Left lung (tissue), 10 donors: ENCODE measurements around the gene MYL5. TPM values are rescaled to one million over a fixed set of nuclear protein-coding genes. Genes with fewer than 3 reads are reported as not detected.

Experiments used
- ATAC-seq: fragments of 200-7000 bp; cut with Tn5 transposase; one replicate; pipeline ENCODE4 v1.9.1; 2020; ENCODE audit warnings: moderate library complexity
- DNase-seq, 4 donors: peaks; one replicate each; pipeline ENCODE4 v3.0.0-alpha.2; 2013 to 2020
- H3K27ac ChIP-seq, 2 donors: fragments of 200-600 bp; sonication (generic) in 1 of 2; one replicate each; pipeline versions ENCODE4 v1.5.0 to v1.8.0; 2020 to 2021
- H3K27me3 ChIP-seq, 2 donors: fragments of 200-600 bp; sonication (generic) in 1 of 2; one replicate each; pipeline versions ENCODE4 v1.5.0 to v1.8.0; 2020 to 2021
- H3K36me3 ChIP-seq, 2 donors: fragments of 200-600 bp; sonication (generic) in 1 of 2; one replicate each; pipeline versions ENCODE4 v1.5.0 to v1.8.0; 2020 to 2021
- H3K4me1 ChIP-seq, 2 donors: fragments of 200-600 bp; one replicate each; pipeline ENCODE4 v1.8.0; 2021
- H3K4me3 ChIP-seq, 2 donors: fragments of 200-600 bp; sonication (generic) in 1 of 2; one replicate each; pipeline versions ENCODE4 v1.5.0 to v1.8.0; 2020 to 2021; ENCODE audit warnings: mild to moderate bottlenecking in 1 of 2
- H3K9me3 ChIP-seq, 2 donors: fragments of 200-600 bp; sonication (generic) in 1 of 2; one replicate each; pipeline versions ENCODE4 v1.5.0 to v1.8.0; 2020 to 2021
- intact Hi-C, 2 donors: fragments of 100-400 bp; cut with DNase I; formaldehyde crosslinking; loops; one replicate each; pipeline versions ENCODE4 v1.11.2 to v1.14.2; 2022
- polyA plus RNA-seq, 6 donors: library from polyadenylated mRNA; unstranded; fragments of 120-200 nt; gene quantifications; one replicate each; pipeline ENCODE4 v1.2.1, GENCODE V29; 2013; ENCODE audit not compliant: insufficient read length in 6 of 6
- total RNA-seq, 2 donors: library from RNA; stranded (reverse); fragmentation: NEBNext Ultra II Directional; extraction: Animal tissue kit (Norgen Biotek cat#: 25700); gene quantifications; one replicate each; pipeline ENCODE4 v1.2.1, GENCODE V29; 2021
- TF ChIP-seq, protein P1 (sequence below), 2 donors: fragments of 200-600 bp; sonication (generic) in 1 of 2; IDR thresholded peaks; one replicate each; pipeline versions ENCODE4 v1.5.0 to v1.8.0; 2021; ENCODE audit warnings: antibody characterized with exemption in 2 of 2
- donor health status: DM: no; HTN: yes; CAD: no.
- donor health status: DM: no; HTN: no; CAD: no.

MYL5 gene
- total and polyA plus RNA-seq, 8 donors: 7.8 to 23.2 (median 17.5) TPM

DNA sequence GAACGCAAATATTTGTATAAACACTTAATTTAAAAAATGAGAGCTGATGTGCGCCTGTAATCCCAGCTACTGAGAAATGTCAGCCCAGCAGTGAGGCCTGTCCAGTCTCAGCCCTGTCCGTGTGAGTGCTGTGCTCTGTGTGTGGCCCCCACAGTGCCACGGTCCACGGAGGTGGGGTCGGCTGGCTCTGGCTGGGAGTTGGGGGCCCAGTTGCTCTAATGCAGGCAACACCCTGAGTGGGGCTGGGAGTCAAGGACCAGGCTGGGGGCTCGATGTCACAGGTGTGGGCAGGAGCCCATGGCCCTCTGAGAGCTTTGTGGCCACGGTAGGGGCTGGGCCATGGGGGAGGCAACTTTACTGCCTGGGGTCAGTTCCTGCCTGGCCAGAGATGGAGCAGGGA, 44.1 kb downstream of the MYL5 start:
- ATAC-seq (no peak), DNase-seq (no peak)
- H3K36me3 ChIP-seq: peaks cover 0 to 14% of the 10 kb centered on the region in 2 donors
- no peak overlapping the region for H3K4me3 ChIP-seq
- no peaks in the 10 kb centered on the region for H3K27me3 ChIP-seq
- H3K27ac ChIP-seq: no peak overlapping the region
- TF ChIP-seq, protein P1, sequence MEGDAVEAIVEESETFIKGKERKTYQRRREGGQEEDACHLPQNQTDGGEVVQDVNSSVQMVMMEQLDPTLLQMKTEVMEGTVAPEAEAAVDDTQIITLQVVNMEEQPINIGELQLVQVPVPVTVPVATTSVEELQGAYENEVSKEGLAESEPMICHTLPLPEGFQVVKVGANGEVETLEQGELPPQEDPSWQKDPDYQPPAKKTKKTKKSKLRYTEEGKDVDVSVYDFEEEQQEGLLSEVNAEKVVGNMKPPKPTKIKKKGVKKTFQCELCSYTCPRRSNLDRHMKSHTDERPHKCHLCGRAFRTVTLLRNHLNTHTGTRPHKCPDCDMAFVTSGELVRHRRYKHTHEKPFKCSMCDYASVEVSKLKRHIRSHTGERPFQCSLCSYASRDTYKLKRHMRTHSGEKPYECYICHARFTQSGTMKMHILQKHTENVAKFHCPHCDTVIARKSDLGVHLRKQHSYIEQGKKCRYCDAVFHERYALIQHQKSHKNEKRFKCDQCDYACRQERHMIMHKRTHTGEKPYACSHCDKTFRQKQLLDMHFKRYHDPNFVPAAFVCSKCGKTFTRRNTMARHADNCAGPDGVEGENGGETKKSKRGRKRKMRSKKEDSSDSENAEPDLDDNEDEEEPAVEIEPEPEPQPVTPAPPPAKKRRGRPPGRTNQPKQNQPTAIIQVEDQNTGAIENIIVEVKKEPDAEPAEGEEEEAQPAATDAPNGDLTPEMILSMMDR (IDR thresholded peaks at IDR 0.05): no peak
- intact Hi-C loops: no loop called here
- H3K9me3 ChIP-seq: no peaks in the 10 kb centered on the region
- peaks cover 8 to 9% of the 10 kb centered on the region in 2 donors for H3K4me1 ChIP-seq

DNA sequence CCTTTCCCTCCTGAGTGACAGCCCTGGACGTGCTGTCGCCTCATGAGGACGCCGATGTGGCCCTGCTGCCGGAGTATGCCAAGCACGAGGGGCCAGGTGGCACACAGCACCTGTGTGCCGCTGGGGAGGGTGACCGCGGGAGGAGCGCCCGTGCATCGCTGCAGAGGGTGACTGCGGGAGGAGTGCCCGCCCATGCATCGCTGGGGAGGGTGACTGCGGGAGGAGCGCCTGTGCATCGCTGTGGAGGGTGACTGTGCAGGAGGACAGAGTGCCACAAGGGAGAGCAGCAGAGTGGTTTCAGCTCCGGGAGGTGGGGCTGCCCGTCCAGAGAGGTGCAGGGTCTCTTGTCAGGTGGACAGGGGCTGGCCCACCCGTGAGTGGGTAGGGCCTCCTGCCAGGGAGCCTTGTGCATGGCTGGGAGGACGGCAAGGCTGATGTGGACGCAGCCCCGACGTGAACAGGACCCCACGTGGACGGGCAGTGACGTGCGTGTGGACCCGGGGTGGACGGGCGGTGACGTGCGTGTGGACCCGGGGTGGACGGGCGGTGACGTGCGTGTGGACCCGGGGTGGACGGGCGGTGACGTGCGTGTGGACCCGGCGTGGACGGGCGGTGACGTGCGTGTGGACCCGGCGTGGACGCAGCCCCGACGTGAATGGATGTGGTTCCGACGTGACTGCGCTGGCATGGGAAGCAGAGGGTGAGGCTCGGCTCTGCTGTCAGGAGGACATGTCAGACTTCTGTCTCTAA, 45.9 kb downstream of the MYL5 start:
- Histone ChIP-seq H3K9me3 (no peaks in the 10 kb centered on the region), H3K36me3 (peaks cover 0 to 15% of the 10 kb centered on the region in 2 donors), H3K27me3 (no peaks in the 10 kb centered on the region), H3K4me3 (no peak overlapping the region), H3K27ac (peak overlapping the region in 1 of 2 donors; percentile 46), H3K4me1 (peaks cover 8 to 13% of the 10 kb centered on the region in 2 donors)
- TF ChIP-seq, protein P1 (IDR thresholded peaks at IDR 0.05): no peak
- DNase-seq (no peak), ATAC-seq (no peak)
- intact Hi-C loops: no loop called here

GRCh38 chr4:721261-722168, 47.2 kb downstream of the MYL5 start:
- peak in 2 of 4 donors; percentile 48 to 74 for DNase-seq
- ATAC-seq: peak; percentile 9

DNA sequence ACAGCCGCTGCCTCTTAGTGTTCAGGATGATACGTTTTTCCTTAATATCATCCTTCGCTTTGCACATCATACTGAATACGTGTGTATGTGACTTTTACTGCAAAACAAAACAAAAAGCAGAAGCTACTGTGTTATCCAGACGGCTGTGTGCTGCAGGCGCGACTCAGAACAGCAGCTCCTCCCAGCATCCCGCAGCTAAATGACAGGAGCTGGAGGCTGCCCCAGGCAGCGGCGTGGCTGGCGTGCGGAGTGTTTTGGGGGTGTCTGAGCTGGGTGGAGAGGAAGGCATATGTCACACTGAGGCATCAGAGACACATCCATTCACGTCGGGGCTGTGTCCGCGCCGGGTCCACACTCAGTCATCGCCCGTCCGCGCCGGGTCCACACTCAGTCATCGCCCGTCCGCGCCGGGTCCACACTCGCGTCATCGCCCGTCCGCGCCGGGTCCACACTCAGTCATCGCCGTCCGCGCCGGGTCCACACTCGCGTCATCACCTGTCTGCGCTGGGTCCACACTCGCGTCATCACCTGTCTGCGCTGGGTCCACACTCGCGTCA, 47.9 kb downstream of the MYL5 start:
- TF ChIP-seq, protein P1 (IDR thresholded peaks at IDR 0.05): no peak
- intact Hi-C loops: no loop called here
- Histone ChIP-seq H3K4me1 (peaks cover 8 to 27% of the 10 kb centered on the region in 2 donors), H3K36me3 (peaks cover 0 to 15% of the 10 kb centered on the region in 2 donors), H3K4me3 (no peak overlapping the region), H3K27ac (no peak overlapping the region), H3K9me3 (no peaks in the 10 kb centered on the region), H3K27me3 (no peaks in the 10 kb centered on the region)
- peak in 1 of 4 donors; percentile 57 for DNase-seq
- no peak for ATAC-seq

More at GRCh38 chr4:721261-722168, 47.2 kb downstream of the MYL5 start:
- TF ChIP-seq, protein P1 (IDR thresholded peaks at IDR 0.05): no peak
- peaks cover 8 to 23% of the 10 kb centered on the region in 2 donors for H3K4me1 ChIP-seq
- peak overlapping the region in 1 of 2 donors; percentile 46 for H3K27ac ChIP-seq
- H3K9me3 ChIP-seq: no peaks in the 10 kb centered on the region
- peaks cover 0 to 15% of the 10 kb centered on the region in 2 donors for H3K36me3 ChIP-seq
- no peaks in the 10 kb centered on the region for H3K27me3 ChIP-seq
- no peak overlapping the region for H3K4me3 ChIP-seq
- intact Hi-C loops: no loop called here
